ENCODE results near the gene IL32. TPM values are rescaled to one million over a fixed set of nuclear protein-coding genes. Genes with fewer than 3 reads are reported as not detected.
A peak's percentile ranks its signal among the peaks of the same experiment; 100 is the strongest.

IL32 gene
- total RNA-seq, 1 donor from 2014 or later, result 773 TPM

DNA sequence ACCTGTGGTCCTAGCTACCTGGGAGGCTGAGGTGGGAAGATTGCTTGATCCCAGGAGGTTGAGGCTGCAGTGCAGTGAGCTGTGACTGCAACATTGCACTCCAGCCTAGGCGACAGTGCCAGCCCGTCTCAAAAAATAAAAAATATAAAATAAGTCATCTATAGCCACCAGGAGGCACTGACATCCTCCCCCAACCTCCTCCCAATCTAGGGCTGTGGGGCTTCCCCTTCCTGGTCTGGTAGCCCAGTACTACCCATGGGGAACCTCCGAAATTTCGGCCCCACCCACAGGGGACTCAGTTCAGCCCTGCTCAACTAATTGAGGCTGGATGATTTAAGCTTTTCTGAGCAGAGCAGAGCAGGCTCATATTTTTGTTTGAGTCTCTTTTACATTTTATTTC is 30.4 kb downstream of the IL32 start:
- peaks cover 28% of the 10 kb centered on the region for H3K4me1 Mint-ChIP-seq (ENCODE audit: low read depth)
- H3K27me3 Mint-ChIP-seq (ENCODE audit: low read depth), result peaks cover 4% of the 10 kb centered on the region
- intact Hi-C loops (cut with micrococcal nuclease), result loop anchor here (10.0 kb wide), 1 partner anchor 69 kb away; no protein-coding TSS in a partner anchor
- no peaks in the 10 kb centered on the region for H3K36me3 Mint-ChIP-seq (ENCODE audit: low read depth)
- peak overlapping the region; percentile 38 for H3K27ac Mint-ChIP-seq
- peak; percentile 60 for DNase-seq (ENCODE audit: low spot score)
- no peak overlapping the region for H3K4me3 Mint-ChIP-seq (ENCODE audit: low read depth)
- no peaks in the 10 kb centered on the region for H3K9me3 Mint-ChIP-seq

- Mint-ChIP-seq H3K27me3 (ENCODE audit: low read depth) (peaks cover 4% of the 10 kb centered on the region), H3K27ac (no peak overlapping the region), H3K4me3 (ENCODE audit: low read depth) (no peak overlapping the region)
Measured at GRCh38 chr16:3096362-3096761, 30.9 kb downstream of the IL32 start.

GRCh38 chr16:3097266-3097665 is 31.8 kb downstream of the IL32 start:
- DNase-seq (ENCODE audit: low spot score), result no peak
- peaks cover 33% of the 10 kb centered on the region for H3K4me1 Mint-ChIP-seq (ENCODE audit: low read depth)
- intact Hi-C loops (cut with micrococcal nuclease), result loop anchor here (10.0 kb wide), 1 partner anchor 68 kb away; no protein-coding TSS in a partner anchor
- no peak overlapping the region for H3K27ac Mint-ChIP-seq
- no peaks in the 10 kb centered on the region for H3K36me3 Mint-ChIP-seq (ENCODE audit: low read depth)
- H3K9me3 Mint-ChIP-seq, result no peaks in the 10 kb centered on the region
- H3K27me3 Mint-ChIP-seq (ENCODE audit: low read depth), result peaks cover 4% of the 10 kb centered on the region
- H3K4me3 Mint-ChIP-seq (ENCODE audit: low read depth), result no peak overlapping the region

More at GRCh38 chr16:3096362-3096761, 30.9 kb downstream of the IL32 start:
- peaks cover 28% of the 10 kb centered on the region for H3K4me1 Mint-ChIP-seq (ENCODE audit: low read depth)
- DNase-seq (ENCODE audit: low spot score), result no peak
- H3K36me3 Mint-ChIP-seq (ENCODE audit: low read depth), result no peaks in the 10 kb centered on the region
- no peaks in the 10 kb centered on the region for H3K9me3 Mint-ChIP-seq
- intact Hi-C loops (cut with micrococcal nuclease), result loop anchor here (10.0 kb wide), 1 partner anchor 68 kb away; no protein-coding TSS in a partner anchor

DNA sequence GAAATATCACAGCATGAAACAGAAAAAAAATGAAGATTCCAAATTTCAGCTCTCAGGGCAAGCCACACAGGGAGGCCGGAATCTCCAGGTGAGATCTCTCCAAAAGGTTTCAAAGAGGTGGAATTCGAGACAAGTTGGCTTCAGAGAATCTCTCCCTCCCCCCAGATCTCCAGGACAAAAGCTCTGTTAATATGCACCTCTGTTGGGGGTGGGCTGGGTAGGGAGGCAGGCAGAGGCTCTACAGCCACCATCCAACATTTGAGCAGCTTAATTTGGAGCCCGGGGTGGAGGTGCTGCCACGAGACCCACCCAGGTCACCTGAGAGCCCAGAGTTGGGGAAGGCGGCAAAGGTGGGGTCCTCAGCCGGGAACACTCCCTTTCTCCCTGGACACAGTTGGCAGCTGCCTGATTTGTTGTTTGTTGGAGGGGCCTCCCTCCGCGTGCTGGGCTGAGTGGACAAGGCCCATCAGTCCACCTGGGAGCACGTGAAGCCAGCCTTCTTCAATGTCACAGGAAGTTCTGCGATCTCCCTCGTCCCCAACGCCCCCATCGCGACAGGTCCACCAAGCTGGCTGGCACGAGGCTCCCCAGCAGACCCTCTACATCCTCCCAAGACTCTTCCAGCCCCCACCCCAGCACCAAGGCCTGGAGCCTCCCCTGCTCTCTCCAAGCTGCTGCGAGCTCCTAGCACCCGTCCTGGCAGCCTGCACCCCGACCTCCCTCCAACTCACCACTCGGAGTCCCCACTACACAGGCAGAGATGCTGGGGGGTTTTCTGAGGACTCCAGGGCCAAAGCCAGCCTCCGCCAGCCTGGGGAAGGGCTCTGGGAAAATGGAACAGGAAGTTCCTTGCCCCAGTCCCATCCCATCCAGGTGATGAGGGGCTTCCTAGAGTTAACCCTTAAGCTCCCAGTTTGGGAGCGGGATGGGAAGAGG is 33.3 kb downstream of the IL32 start, which contains the start of gene ZSCAN10:
Gene ZSCAN10 (minus strand): TSS at position 836 of the 936 bp plus-strand sequence. CDS start 6,357 bp downstream, outside the sequence.
- peaks cover 33% of the 10 kb centered on the region for H3K4me1 Mint-ChIP-seq (ENCODE audit: low read depth)

DNA sequence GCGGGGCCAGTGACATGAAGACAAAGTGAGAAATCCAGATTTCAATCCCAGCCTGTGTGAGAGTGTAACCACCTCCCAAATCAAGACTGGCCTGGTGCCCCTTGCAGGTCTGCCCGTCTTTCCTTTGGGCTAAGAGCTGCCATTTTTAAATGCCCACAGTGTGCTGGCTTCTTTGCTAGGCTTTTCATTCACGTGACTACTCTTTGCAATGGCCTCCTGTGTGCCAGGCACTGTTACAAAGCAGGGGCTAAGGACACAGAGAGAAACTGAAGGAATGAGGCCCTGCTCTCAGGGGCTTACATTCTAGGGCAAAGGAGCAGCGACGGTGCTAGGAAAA is 33.9 kb downstream of the IL32 start:
- H3K27me3 Mint-ChIP-seq (ENCODE audit: low read depth), result peaks cover 4% of the 10 kb centered on the region
- H3K4me1 Mint-ChIP-seq (ENCODE audit: low read depth), result peaks cover 33% of the 10 kb centered on the region
- H3K9me3 Mint-ChIP-seq, result no peaks in the 10 kb centered on the region
- H3K27ac Mint-ChIP-seq, result no peak overlapping the region
- H3K4me3 Mint-ChIP-seq (ENCODE audit: low read depth), result no peak overlapping the region
- intact Hi-C loops (cut with micrococcal nuclease), result loop anchor here (10.0 kb wide), 1 partner anchor 65 kb away; no protein-coding TSS in a partner anchor
- H3K36me3 Mint-ChIP-seq (ENCODE audit: low read depth), result no peaks in the 10 kb centered on the region
- no peak for DNase-seq (ENCODE audit: low spot score)

More for the DNA sequence above, 33.3 kb downstream of the IL32 start, which contains the start of gene ZSCAN10:
- H3K4me3 Mint-ChIP-seq (ENCODE audit: low read depth), result peak within 1 kb of the TSS; percentile 69
- no peaks in the 10 kb centered on the region for H3K9me3 Mint-ChIP-seq
- peaks cover 4% of the 10 kb centered on the region for H3K27me3 Mint-ChIP-seq (ENCODE audit: low read depth)
- DNase-seq (ENCODE audit: low spot score), result no peak
- H3K36me3 Mint-ChIP-seq (ENCODE audit: low read depth), result no peaks in the 10 kb centered on the region
- intact Hi-C loops (cut with micrococcal nuclease), result loop anchor here (10.0 kb wide), 1 partner anchor 66 kb away; no protein-coding TSS in a partner anchor
- H3K27ac Mint-ChIP-seq, result peak within 1 kb of the TSS; percentile 47

DNA sequence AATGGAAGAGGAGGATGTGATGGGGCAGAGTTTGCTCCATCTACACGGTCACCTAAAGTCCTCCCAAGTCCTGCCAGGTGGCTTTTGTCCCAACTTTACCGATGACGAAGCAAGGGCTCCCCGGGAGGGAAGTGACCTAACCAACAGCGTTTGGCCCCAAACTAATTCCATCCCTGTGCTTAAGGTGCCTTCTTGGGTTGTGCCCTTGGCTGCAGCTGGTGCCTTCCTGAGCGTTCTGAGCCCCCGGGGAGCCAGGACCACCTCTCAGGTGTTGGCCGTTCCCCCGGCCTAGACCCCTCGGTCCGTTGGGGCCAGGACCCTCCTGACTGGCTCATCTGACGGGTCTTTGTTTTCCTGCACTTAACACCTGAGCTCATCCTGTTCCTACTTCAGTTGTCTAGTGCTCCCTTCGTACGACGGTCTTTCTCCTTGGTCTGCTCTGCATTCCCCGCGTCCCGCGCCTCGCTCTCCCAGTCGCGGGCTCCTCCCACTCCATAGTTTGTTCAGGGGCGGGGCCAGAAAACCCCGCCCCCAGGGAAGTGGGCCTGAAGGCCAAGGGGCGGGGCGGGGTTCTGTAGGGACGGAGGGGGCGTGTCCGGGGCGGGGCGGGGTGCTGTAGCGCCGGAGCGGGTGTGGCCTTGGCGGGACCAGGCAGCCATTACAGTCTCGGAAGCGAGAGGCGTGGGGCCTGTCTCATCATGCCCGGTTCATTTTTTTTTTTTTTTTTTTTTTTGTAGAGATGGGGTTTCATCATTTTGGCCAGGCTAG is 34.5 kb downstream of the IL32 start:
- Mint-ChIP-seq H3K27ac (peak overlapping the region; percentile 47), H3K27me3 (ENCODE audit: low read depth) (peaks cover 4% of the 10 kb centered on the region), H3K4me3 (ENCODE audit: low read depth) (peak overlapping the region; percentile 69), H3K4me1 (ENCODE audit: low read depth) (peaks cover 29% of the 10 kb centered on the region), H3K9me3 (no peaks in the 10 kb centered on the region), H3K36me3 (ENCODE audit: low read depth) (no peaks in the 10 kb centered on the region)
- peak; percentile 86 for DNase-seq (ENCODE audit: low spot score)
- intact Hi-C loops (cut with micrococcal nuclease), result loop anchor here (1.0 to 10.0 kb wide), 5 partner anchors 24 to 65 kb away; no protein-coding TSS in a partner anchor

DNA sequence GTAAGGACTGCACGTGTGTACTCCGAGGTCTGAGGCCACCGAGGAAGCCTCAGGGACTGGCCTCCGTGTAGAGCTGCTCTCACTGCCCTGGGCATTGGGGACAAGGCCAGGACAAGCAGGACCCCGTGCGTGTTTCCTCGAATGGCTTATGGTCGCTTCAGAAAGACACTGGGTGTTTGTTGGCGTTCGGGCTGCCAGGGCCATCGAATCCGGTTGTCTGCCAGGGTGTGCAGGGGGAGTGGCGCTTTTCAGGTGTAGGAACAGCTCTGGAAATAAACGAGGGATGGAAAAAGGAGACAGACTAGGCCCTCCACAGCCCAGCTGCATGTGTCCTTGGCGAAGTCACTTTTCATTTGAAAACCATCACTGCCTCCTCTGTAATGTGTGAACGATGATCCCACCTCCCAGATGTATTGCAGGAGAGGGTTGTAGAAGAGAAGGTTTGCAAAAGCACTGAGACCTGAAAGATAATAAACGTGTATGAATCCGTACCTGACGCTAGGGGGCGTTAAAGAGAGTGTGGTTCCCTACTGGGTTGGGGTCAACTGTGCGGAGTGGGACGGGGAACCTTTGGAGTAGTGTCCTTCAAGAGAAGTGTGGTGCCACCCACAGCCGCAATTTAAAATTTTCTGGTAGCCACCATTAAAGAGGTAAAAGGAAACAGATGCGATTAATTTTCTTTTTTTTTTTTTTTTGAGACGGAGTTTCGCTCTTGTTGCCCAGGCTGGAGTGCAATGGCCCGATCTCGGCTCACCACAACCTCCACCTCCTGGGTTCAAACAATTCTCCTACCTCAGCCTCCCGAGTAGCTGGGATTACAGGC is 35.8 kb downstream of the IL32 start:
- H3K4me1 Mint-ChIP-seq (ENCODE audit: low read depth), result peaks cover 27% of the 10 kb centered on the region
- H3K9me3 Mint-ChIP-seq, result no peaks in the 10 kb centered on the region
- peak; percentile 35 for DNase-seq (ENCODE audit: low spot score)
- H3K4me3 Mint-ChIP-seq (ENCODE audit: low read depth), result peak overlapping the region; percentile 71
- peak overlapping the region; percentile 78 for H3K27ac Mint-ChIP-seq
- H3K36me3 Mint-ChIP-seq (ENCODE audit: low read depth), result no peaks in the 10 kb centered on the region
- peaks cover 4% of the 10 kb centered on the region for H3K27me3 Mint-ChIP-seq (ENCODE audit: low read depth)
- intact Hi-C loops (cut with micrococcal nuclease), result loop anchor here (2.0 kb wide), 2 partner anchors 26 to 42 kb away; no protein-coding TSS in a partner anchor

GRCh38 chr16:3101841-3102470 is 36.5 kb downstream of the IL32 start:
- no peak for DNase-seq (ENCODE audit: low spot score)
- intact Hi-C loops (cut with micrococcal nuclease), result loop anchor here (2.0 kb wide), 2 partner anchors 27 to 43 kb away; no protein-coding TSS in a partner anchor
- Mint-ChIP-seq H3K9me3 (no peaks in the 10 kb centered on the region), H3K27ac (peak overlapping the region; percentile 64), H3K4me3 (ENCODE audit: low read depth) (peak overlapping the region; percentile 69), H3K27me3 (ENCODE audit: low read depth) (peaks cover 4% of the 10 kb centered on the region), H3K4me1 (ENCODE audit: low read depth) (peaks cover 27% of the 10 kb centered on the region), H3K36me3 (ENCODE audit: low read depth) (no peaks in the 10 kb centered on the region)

- Mint-ChIP-seq H3K36me3 (ENCODE audit: low read depth) (no peaks in the 10 kb centered on the region), H3K27me3 (ENCODE audit: low read depth) (peaks cover 2% of the 10 kb centered on the region), H3K4me3 (ENCODE audit: low read depth) (peak overlapping the region; percentile 84), H3K4me1 (ENCODE audit: low read depth) (peaks cover 17% of the 10 kb centered on the region), H3K9me3 (no peaks in the 10 kb centered on the region), H3K27ac (peak overlapping the region; percentile 93)
- intact Hi-C loops (cut with micrococcal nuclease), result loop anchor here (1.0 kb wide), 2 partner anchors 18 to 23 kb away; no protein-coding TSS in a partner anchor
- DNase-seq (ENCODE audit: low spot score), result peak; percentile 87
Measured at GRCh38 chr16:3106205-3106928, 40.9 kb downstream of the IL32 start.

DNA sequence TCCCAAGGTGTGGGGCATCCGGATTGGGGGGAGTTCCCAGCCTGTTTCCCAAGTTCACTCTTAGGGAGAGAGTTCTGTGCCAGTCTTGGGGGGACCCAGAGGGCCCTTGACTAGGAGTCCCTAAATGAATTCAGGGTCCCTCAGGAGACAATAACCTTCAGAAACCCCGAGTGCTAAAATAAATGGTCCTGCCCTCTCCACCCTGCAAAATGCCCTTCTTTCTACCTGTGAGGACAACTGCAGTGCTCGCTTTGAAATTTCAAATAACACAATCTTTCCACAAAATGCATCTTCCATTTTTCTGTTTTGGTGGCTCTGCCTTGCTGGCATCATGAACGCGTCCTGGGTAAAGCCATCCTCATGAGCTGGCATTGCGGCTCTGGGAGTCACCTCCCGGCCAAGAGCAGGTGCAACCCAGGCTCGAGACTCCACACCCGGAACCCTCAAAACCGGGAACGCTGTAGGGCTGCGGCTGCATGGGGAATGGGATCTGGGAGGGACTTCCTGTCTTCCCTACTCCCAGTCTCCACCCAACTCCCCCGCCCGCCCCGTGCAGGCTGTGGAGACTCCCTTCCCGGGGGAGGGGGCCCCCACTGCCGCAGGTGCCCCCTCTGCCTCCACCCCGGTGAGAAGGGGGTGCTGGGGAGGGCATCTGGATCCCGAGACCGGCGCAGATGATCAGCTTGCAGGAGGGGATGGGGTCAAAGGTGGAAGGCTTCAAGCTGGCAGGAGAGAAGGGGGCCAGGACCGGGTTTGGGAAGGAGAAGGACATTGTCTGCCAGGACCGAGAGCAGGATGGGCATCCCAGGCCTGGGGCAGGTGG is 46.8 kb downstream of the IL32 start, which contains the start of gene ZNF205:
Gene ZNF205 (plus strand): TSS at position 529 of the 823 bp plus-strand sequence. CDS start 845 bp downstream, outside the sequence.
- no peaks in the 10 kb centered on the region for H3K9me3 Mint-ChIP-seq
- H3K27me3 Mint-ChIP-seq (ENCODE audit: low read depth), result peaks cover 7% of the 10 kb centered on the region
- peaks cover 5% of the 10 kb centered on the region for H3K4me1 Mint-ChIP-seq (ENCODE audit: low read depth)
- no peak for DNase-seq (ENCODE audit: low spot score)
- intact Hi-C loops (cut with micrococcal nuclease), result no loop called here
- no peaks in the 10 kb centered on the region for H3K36me3 Mint-ChIP-seq (ENCODE audit: low read depth)
- H3K4me3 Mint-ChIP-seq (ENCODE audit: low read depth), result no peak within 1 kb of the TSS
- H3K27ac Mint-ChIP-seq, result no peak within 1 kb of the TSS

Data from activated T-helper 2 cell treated with anti-CD3 and anti-CD28 coated beads, Interferon-gamma antibody, Interleukin-2, Interleukin-4, amounts not matched to agents 10 μg/mL and 5 μg/mL and 100 μg/mL, durations not matched to agents 14 hours and 24 hours and 36 hours (primary cell).